Activated T-helper 1 cell treated with anti-CD3 and anti-CD28 coated beads, Interleukin-12 subunit alpha, Interleukin-12 subunit beta, Interleukin-2, Interleukin-4 antibody, amounts not matched to agents 30 ng/mL and 10 ng/mL and 1 ng/mL, durations not matched to agents 14 hours and 24 hours and 36 hours (primary cell): ENCODE data around the gene BIVM. TPM values are rescaled to one million over a fixed set of nuclear protein-coding genes. Genes with fewer than 3 reads are reported as not detected.

ENCODE experiments used
- DNase-seq: peaks from one replicate; pipeline ENCODE4 v3.0.0; 2021; ENCODE audit warnings: low spot score
- H3K27ac Mint-ChIP-seq: one replicate; pipeline ENCODE4 v1.8.0; 2021; ENCODE audit warnings: mild to moderate bottlenecking, mixed read lengths
- H3K27me3 Mint-ChIP-seq: one replicate; pipeline ENCODE4 v1.8.0; 2022; ENCODE audit warnings: mild to moderate bottlenecking, moderate library complexity, mixed read lengths; ENCODE audit not compliant: insufficient read depth
- H3K36me3 Mint-ChIP-seq: one replicate; pipeline ENCODE4 v1.8.0; 2021; ENCODE audit warnings: low read depth, mixed read lengths
- H3K4me1 Mint-ChIP-seq: one replicate; pipeline ENCODE4 v1.8.0; 2021; ENCODE audit warnings: low read depth, mixed read lengths
- H3K4me3 Mint-ChIP-seq: one replicate; pipeline ENCODE4 v1.8.0; 2021; ENCODE audit warnings: mild to moderate bottlenecking, moderate library complexity, mixed read lengths
- H3K9me3 Mint-ChIP-seq: one replicate; pipeline ENCODE4 v1.8.0; 2021; ENCODE audit warnings: mixed read lengths
- intact Hi-C: fragments of 100-400 bp; cut with micrococcal nuclease; formaldehyde crosslinking; loops from one replicate; pipeline ENCODE4 v1.15.1; 2024
- total RNA-seq: library from RNA; stranded (reverse); gene quantifications from 2 replicates; pipeline ENCODE4 v1.2.3, GENCODE V29; 2022

The BIVM gene
- total RNA-seq, 1 donor from 2014 or later, result 34.4 TPM

- no peaks in the 10 kb centered on the region for H3K4me1 Mint-ChIP-seq
- no peak for DNase-seq
- no peak overlapping the region for H3K4me3 Mint-ChIP-seq
- no peaks in the 10 kb centered on the region for H3K9me3 Mint-ChIP-seq
- H3K36me3 Mint-ChIP-seq, result peaks cover 44% of the 10 kb centered on the region
- H3K27me3 Mint-ChIP-seq, result no peaks in the 10 kb centered on the region
- intact Hi-C loops, result no loop called here
- H3K27ac Mint-ChIP-seq, result no peak overlapping the region
Measured at GRCh38 chr13:102825400-102825799, 26.5 kb downstream of the BIVM start.

- H3K4me1 Mint-ChIP-seq, result no peaks in the 10 kb centered on the region
- no peak overlapping the region for H3K4me3 Mint-ChIP-seq
- DNase-seq, result no peak
- intact Hi-C loops, result no loop called here
- H3K9me3 Mint-ChIP-seq, result no peaks in the 10 kb centered on the region
- no peak overlapping the region for H3K27ac Mint-ChIP-seq
- no peaks in the 10 kb centered on the region for H3K27me3 Mint-ChIP-seq
- H3K36me3 Mint-ChIP-seq, result peaks cover 43% of the 10 kb centered on the region
Measured at GRCh38 chr13:102825921-102826706, 27.2 kb downstream of the BIVM start.

- no peaks in the 10 kb centered on the region for H3K27me3 Mint-ChIP-seq
- intact Hi-C loops, result no loop called here
- no peak overlapping the region for H3K4me3 Mint-ChIP-seq
- DNase-seq, result no peak
- no peak overlapping the region for H3K27ac Mint-ChIP-seq
- no peaks in the 10 kb centered on the region for H3K4me1 Mint-ChIP-seq
- H3K9me3 Mint-ChIP-seq, result no peaks in the 10 kb centered on the region
- H3K36me3 Mint-ChIP-seq, result peaks cover 27% of the 10 kb centered on the region
Measured at GRCh38 chr13:102830646-102831045, 31.7 kb downstream of the BIVM start.

- no peak for DNase-seq
- no peaks in the 10 kb centered on the region for H3K9me3 Mint-ChIP-seq
- no peak overlapping the region for H3K4me3 Mint-ChIP-seq
- intact Hi-C loops, result no loop called here
- no peaks in the 10 kb centered on the region for H3K4me1 Mint-ChIP-seq
- no peak overlapping the region for H3K27ac Mint-ChIP-seq
- H3K36me3 Mint-ChIP-seq, result peaks cover 23% of the 10 kb centered on the region
- H3K27me3 Mint-ChIP-seq, result no peaks in the 10 kb centered on the region
Measured at GRCh38 chr13:102836471-102836870, 37.6 kb downstream of the BIVM start.

- H3K27ac Mint-ChIP-seq, result no peak overlapping the region
Measured at GRCh38 chr13:102838273-102838672, 39.4 kb downstream of the BIVM start.

GRCh38 chr13:102838982-102839381 lies 40.1 kb downstream of the BIVM start:
- intact Hi-C loops, result no loop called here
- Mint-ChIP-seq H3K36me3 (peaks cover 20% of the 10 kb centered on the region), H3K27me3 (no peaks in the 10 kb centered on the region), H3K4me1 (peaks cover 5% of the 10 kb centered on the region), H3K9me3 (no peaks in the 10 kb centered on the region), H3K27ac (no peak overlapping the region), H3K4me3 (no peak overlapping the region)
- no peak for DNase-seq

More at GRCh38 chr13:102838273-102838672, 39.4 kb downstream of the BIVM start:
- Mint-ChIP-seq H3K9me3 (no peaks in the 10 kb centered on the region), H3K4me1 (peaks cover under 1% of the 10 kb centered on the region), H3K36me3 (peaks cover 22% of the 10 kb centered on the region), H3K4me3 (no peak overlapping the region), H3K27me3 (no peaks in the 10 kb centered on the region)
- intact Hi-C loops, result no loop called here
- no peak for DNase-seq

- intact Hi-C loops, result no loop called here
- Mint-ChIP-seq H3K27ac (no peak overlapping the region), H3K27me3 (no peaks in the 10 kb centered on the region), H3K36me3 (peaks cover 18% of the 10 kb centered on the region), H3K4me1 (peaks cover 5% of the 10 kb centered on the region), H3K4me3 (no peak overlapping the region), H3K9me3 (no peaks in the 10 kb centered on the region)
- DNase-seq, result no peak
Measured at GRCh38 chr13:102839462-102839861, 40.5 kb downstream of the BIVM start.

- Mint-ChIP-seq H3K27ac (peak overlapping the region; percentile 99), H3K4me3 (peak overlapping the region; percentile 95), H3K4me1 (peaks cover 46% of the 10 kb centered on the region), H3K9me3 (no peaks in the 10 kb centered on the region), H3K27me3 (no peaks in the 10 kb centered on the region), H3K36me3 (peaks cover 5% of the 10 kb centered on the region)
- intact Hi-C loops, result loop anchor here (1.0 to 5.0 kb wide), 5 partner anchors 45 to 1218 kb away; partner anchors contain the start of genes TEX30 and TPP2
- DNase-seq, result no peak
Measured at GRCh38 chr13:102845289-102845629, 46.3 kb downstream of the BIVM start.

GRCh38 chr13:102845630-102846260 lies 46.8 kb downstream of the BIVM start, which contains the start of gene ERCC5:
Gene ERCC5 (plus strand): TSS chr13:102846032. CDS start chr13:102846267, 235 bp downstream.
- Mint-ChIP-seq H3K27ac (peak within 1 kb of the TSS; percentile 99), H3K9me3 (no peaks in the 10 kb centered on the region), H3K4me1 (peaks cover 51% of the 10 kb centered on the region), H3K36me3 (peaks cover 9% of the 10 kb centered on the region), H3K4me3 (peak within 1 kb of the TSS; percentile 95), H3K27me3 (no peaks in the 10 kb centered on the region)
- intact Hi-C loops, result loop anchor here (1.0 to 5.0 kb wide), 9 partner anchors 45 to 1218 kb away; partner anchors contain the start of genes TEX30 and TPP2
- DNase-seq, result peak; percentile 94

GRCh38 chr13:102846261-102847015 lies 47.5 kb downstream of the BIVM start:
- H3K36me3 Mint-ChIP-seq, result peaks cover 9% of the 10 kb centered on the region
- no peaks in the 10 kb centered on the region for H3K9me3 Mint-ChIP-seq
- peaks cover 51% of the 10 kb centered on the region for H3K4me1 Mint-ChIP-seq
- H3K27me3 Mint-ChIP-seq, result no peaks in the 10 kb centered on the region
- peak overlapping the region; percentile 95 for H3K4me3 Mint-ChIP-seq
- H3K27ac Mint-ChIP-seq, result peak overlapping the region; percentile 99
- peak; percentile 31 for DNase-seq
- intact Hi-C loops, result loop anchor here (1.0 to 5.0 kb wide), 9 partner anchors 27 to 1219 kb away; no protein-coding TSS in a partner anchor

GRCh38 chr13:102847272-102848234 lies 48.6 kb downstream of the BIVM start:
- Mint-ChIP-seq H3K36me3 (peaks cover 9% of the 10 kb centered on the region), H3K4me3 (peak overlapping the region; percentile 95), H3K27ac (peak overlapping the region; percentile 99), H3K9me3 (no peaks in the 10 kb centered on the region), H3K4me1 (peaks cover 53% of the 10 kb centered on the region), H3K27me3 (no peaks in the 10 kb centered on the region)
- intact Hi-C loops, result loop anchor here (1.0 to 5.0 kb wide), 6 partner anchors 26 to 1220 kb away; no protein-coding TSS in a partner anchor
- no peak for DNase-seq

GRCh38 chr13:102848956-102849355 lies 50.0 kb downstream of the BIVM start:
- DNase-seq, result no peak
- H3K4me1 Mint-ChIP-seq, result peaks cover 58% of the 10 kb centered on the region
- H3K4me3 Mint-ChIP-seq, result no peak overlapping the region
- H3K36me3 Mint-ChIP-seq, result peaks cover 15% of the 10 kb centered on the region
- H3K27ac Mint-ChIP-seq, result peak overlapping the region; percentile 16
- no peaks in the 10 kb centered on the region for H3K27me3 Mint-ChIP-seq
- intact Hi-C loops, result loop anchor here (5.0 kb wide), 2 partner anchors 167 to 1222 kb away; no protein-coding TSS in a partner anchor
- no peaks in the 10 kb centered on the region for H3K9me3 Mint-ChIP-seq
